ENCODE data around the gene PRKN. TPM values are rescaled to one million over a fixed set of nuclear protein-coding genes. Genes with fewer than 3 reads are reported as not detected.

The PRKN gene
- total RNA-seq, 1 experiment from 2014 or later: not detected

GRCh38 chr6:162125659-162126058 lies 601.9 kb downstream of the PRKN start:
- DNase-seq (ENCODE audit: low read depth): no peak

DNA sequence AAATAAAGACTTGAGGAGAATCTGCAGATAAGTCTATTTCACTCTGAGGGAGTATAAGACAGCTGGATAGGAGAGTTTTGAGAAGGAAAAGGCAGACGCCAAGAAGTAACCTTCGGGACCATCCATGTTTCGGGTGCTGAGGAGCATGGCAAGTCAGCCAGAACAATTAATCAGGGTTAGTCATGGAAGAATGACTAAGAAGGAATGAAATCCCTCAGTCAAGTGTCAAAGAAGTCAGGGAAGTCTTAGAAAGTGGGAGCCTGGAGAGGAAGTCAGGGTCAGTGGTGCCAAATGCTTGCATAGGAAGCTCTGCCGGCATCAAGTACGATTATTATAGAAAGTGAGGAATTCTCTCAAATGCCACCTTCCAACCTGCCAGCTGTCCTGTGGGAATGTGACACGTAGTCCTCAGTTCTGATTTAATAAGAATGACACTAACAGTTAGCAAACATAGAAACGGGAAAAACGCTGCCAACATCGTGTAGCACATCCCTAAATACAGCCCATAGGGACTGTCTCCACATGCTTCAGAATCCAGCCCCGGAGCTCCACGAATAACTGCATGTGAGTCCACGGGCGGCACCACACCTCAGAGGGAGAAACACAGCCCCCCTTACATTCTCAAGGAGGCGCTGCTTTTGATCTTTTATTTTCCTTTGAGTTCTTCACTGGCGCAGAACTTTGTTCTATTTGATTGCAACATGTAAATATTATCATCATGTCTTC lies 602.7 kb downstream of the PRKN start:
- no peak for DNase-seq (ENCODE audit: low read depth)

GRCh38 chr6:162123797-162124196 lies 603.8 kb downstream of the PRKN start:
- no peak for DNase-seq (ENCODE audit: low read depth)

- peak; percentile 18 for DNase-seq (ENCODE audit: low read depth)
Measured at GRCh38 chr6:162119341-162119740, 608.2 kb downstream of the PRKN start.

GRCh38 chr6:162118706-162119105 lies 608.9 kb downstream of the PRKN start:
- no peak for DNase-seq (ENCODE audit: low read depth)

GRCh38 chr6:162116902-162117525 lies 610.6 kb downstream of the PRKN start:
- DNase-seq (ENCODE audit: low read depth): no peak

DNA sequence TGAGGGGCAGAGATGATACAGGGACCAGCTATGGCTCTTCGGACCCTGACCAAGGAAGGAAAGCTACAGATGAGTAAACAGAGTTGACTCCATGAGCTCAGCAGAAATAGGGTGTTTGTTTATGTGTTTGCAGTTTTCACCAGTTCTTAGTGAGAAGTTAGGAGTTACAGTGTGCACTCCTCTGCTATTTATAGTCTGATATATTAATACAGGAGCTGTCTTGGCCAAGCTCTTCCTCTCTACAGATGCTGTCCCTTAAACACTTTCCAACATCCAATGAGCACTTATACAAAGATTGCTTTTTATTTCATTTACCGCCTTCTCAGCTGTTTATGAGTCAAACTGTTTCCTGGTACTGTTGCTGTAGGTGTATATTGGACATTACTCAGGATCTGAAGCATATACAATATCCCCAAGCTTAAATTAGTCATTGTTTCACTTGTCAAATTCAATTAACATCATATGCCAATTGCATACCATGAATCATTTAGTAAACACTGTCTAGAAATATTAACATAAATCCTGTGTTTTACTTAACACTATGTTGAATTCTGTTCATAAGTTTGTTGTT lies 618.0 kb downstream of the PRKN start:
- DNase-seq (ENCODE audit: low read depth): no peak

DNA sequence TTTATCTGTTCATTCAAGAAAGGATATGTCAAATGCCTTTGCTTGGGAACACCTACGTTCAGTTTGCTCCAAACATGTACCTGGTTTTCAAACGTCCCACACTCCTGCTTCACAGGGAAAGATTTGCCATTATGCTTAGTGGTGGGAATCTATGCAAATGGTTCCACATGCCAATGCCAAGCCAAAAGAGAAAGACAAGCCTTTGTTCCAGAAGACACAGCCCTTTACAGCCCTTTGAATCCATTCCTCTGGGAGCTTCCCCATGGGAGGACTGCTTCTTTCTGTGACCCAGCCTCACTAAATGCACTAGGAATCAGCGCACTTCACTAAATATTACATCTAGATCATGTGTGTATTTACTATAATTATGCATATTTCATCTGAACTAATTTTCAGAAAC lies 619.5 kb downstream of the PRKN start:
- DNase-seq (ENCODE audit: low read depth): no peak

DNA sequence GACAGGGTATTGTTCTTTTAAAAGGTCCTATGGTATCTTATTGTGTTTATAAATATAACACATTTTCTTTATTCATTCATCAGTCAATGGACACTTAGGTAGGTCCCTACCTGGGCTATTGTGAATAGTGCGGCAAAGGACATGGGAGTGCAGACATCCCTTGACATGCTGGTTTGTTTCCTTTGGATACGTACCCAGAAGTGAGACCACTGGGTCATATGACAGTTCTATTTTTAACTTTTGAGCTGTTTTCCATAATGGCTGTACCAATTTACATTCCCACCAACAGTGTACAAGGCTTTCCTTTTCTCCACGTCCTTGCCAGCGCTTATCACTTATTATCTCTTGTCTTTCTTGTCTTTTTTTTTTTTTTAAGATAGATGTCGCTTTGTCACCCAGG lies 627.5 kb downstream of the PRKN start:
- no peak for DNase-seq (ENCODE audit: low read depth)

- peak; percentile 37 for DNase-seq (ENCODE audit: low read depth)
Measured at GRCh38 chr6:162099685-162100084, 627.9 kb downstream of the PRKN start.

DNA sequence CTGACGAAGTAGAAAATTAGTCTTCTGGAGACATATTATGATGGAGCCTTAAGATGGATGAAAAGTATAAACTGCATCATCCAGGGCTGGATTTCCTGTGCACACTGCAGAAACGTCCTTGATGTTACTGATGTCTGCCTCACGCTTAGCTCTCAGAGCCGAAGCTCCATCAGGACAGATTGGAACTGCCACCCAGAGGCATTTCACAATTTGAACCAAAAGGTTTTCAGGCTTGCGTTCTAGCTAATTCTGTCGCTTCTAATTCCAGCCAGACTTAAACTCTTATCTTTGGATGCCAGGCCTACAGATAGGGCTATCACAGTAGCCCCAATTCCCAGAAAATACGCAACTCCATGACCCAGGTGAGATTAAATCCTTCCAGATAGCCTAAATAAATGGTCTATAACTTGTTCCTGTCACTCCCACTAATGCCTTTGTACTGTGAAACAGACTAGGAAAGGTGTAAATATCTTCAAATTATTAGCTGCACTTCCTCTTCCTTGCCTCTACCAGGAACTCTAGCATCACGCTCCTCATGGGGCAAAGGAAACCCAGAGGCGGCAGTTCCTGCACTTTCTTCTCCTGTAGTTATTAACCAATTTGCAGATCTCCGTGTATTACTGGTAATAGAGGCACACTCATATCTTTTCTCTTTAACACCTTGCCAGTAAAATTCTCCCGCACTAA lies 634.6 kb downstream of the PRKN start:
- no peak for DNase-seq (ENCODE audit: low read depth)

DNA sequence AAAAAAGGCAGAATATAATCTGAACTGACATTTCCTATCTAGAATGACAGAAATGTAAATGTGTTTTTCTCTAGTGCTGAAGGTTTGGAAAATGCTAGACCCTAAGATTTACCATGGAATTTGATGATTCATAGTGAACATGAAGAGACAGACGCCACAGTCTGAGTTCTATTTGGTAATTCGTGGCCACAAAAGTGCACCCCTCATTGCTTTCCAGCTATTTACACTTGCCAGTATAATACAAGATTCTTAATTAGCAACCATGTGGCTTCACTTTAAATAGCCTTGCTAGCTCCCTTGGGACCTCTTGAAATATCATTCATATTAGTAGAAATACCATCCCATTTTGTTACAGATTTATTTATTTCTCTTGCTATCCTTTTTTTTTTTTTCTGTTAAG lies 636.8 kb downstream of the PRKN start:
- no peak for DNase-seq (ENCODE audit: low read depth)

DNA sequence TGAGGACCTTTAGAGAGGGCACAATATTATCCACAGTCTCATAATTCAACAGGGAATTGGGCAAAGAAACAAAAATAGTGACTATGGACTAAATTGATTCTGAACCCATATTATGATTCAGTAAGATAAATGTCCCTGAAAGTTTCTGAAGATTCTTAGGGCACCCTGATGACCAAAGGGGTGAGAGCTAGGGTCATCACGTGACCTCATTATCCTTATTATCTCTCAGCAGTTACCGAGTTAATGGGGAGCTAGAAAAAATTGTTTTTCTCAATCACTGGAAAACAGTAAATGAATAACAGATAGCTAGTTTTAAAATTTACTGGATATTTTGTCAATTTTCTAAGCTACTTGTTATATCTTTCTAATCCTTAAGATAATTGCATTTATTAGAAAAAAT lies 639.5 kb downstream of the PRKN start:
- DNase-seq (ENCODE audit: low read depth): no peak

DNA sequence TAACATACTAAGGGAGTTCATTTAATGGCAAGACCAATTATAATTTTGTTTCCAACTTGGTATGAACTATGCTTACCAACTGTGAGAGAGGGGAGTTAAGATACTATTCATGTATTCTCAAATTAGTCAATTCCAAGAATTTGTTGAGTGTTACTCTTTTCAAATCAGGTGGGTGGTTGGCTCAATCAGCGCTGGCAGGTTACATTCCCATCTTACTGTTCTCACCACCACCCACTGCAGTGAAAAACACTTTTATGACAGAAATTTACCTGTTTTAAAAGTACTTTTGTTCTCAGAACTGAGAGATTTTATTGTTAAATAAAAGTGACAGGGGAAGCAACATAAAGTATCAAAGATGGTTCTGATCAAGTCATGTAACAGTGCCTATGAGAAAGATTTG lies 642.0 kb downstream of the PRKN start:
- DNase-seq (ENCODE audit: low read depth): no peak

GRCh38 chr6:162082520-162082919 lies 645.0 kb downstream of the PRKN start:
- DNase-seq (ENCODE audit: low read depth): no peak

- no peak for DNase-seq (ENCODE audit: low read depth)
Measured at GRCh38 chr6:162078667-162079066, 648.9 kb downstream of the PRKN start.

- DNase-seq (ENCODE audit: low read depth): no peak
Measured at GRCh38 chr6:162078126-162078525, 649.4 kb downstream of the PRKN start.

- no peak for DNase-seq (ENCODE audit: low read depth)
Measured at GRCh38 chr6:162076816-162077215, 650.8 kb downstream of the PRKN start.

- no peak for DNase-seq (ENCODE audit: low read depth)
Measured at GRCh38 chr6:162074641-162075275, 652.8 kb downstream of the PRKN start.

DNA sequence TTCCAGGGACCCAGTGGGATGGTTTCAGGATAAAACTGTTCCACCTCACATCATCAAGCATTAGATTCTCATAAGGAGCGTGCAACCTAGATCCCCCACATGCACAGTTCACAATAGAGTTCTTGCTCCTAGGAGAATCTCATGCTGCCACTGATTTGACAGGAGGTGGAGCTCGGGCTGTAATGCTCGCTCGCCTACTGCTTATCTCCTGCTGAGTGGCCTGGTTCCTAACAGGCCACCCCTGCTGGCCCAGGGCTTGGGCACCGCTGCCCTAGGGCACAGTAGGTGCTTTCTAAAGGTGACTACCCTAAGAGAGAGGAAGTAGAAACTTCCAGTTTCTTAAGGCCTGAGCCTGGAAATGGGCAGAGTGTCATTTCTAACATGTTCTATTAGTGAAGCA lies 656.9 kb downstream of the PRKN start:
- no peak for DNase-seq (ENCODE audit: low read depth)

DNA sequence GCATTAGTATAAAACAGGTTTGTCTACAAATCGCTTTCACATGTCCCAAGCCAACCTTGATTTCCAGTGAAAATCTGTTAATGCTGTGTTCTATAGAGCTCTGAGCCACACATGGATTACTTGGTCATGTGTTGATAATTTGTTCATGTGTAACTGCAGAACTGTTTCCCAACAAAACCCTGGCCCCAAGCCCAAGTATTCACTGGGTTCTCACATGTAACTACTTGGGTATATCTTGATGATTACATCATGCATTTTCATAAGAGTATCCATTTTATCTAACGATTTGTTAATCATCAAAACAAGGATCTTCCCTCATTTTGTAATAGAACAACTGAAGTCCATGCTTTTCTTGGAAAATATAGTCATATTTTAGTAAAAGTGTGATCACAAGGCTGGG lies 657.6 kb downstream of the PRKN start:
- no peak for DNase-seq (ENCODE audit: low read depth)

GRCh38 chr6:162068340-162068739 lies 659.2 kb downstream of the PRKN start:
- no peak for DNase-seq (ENCODE audit: low read depth)

All from Daoy (cell line).